Measurements from ENCODE around the gene PRKAR2A.

Gene PRKAR2A

GRCh38 chr3:48847504-48848423, at the start of gene PRKAR2A:
Gene PRKAR2A (minus strand): TSS chr3:48847874. CDS start chr3:48847596, 278 bp downstream.
- DNase-seq (ENCODE audit: low read depth) = peak; percentile 80

DNA sequence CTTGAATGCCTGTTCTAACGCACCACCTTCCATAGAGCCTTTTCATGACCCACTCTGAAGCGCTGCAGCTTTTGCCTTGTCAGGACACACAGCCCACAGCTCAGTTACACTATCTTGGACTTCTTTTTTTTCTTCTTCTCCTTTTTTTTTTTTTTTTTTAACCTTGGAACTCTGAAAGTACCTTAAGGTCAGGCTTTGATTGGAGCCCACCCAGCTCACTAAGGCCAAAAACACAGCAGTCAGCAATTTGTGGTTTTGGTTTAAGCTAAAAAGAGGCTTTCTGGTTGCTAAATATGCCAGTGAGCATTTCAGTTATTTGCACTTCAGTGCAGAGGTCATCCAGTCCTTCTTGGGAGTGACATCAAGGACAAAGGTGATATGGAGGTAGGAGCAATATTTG, 49.3 kb upstream of the PRKAR2A start:
- DNase-seq (ENCODE audit: low read depth) = no peak

- DNase-seq (ENCODE audit: low read depth) = no peak
Measured at GRCh38 chr3:48894516-48894915, 46.8 kb upstream of the PRKAR2A start.

DNA sequence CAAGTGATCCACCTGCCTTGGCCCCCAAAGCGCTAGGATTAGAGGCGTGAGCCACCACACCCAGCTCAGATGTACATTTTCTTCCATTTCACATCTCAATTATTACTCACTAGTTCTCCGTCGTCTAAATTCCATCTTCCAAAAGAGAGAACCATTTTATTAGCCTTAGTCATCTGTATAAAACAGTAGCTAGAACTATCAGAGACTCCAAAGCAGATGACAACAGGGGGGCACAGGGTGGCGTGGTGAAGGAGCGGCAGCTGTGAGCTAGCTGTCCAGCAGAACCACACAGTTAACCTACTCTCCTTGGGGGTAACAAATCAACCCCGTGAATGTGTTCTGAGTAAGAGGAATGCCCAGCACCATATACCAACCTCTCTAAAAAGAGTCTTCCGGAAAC, 43.9 kb upstream of the PRKAR2A start:
- DNase-seq (ENCODE audit: low read depth) = no peak

- DNase-seq (ENCODE audit: low read depth) = no peak
Measured at GRCh38 chr3:48885753-48886152, 38.1 kb upstream of the PRKAR2A start.

GRCh38 chr3:48881652-48882114, 34.0 kb upstream of the PRKAR2A start:
- DNase-seq (ENCODE audit: low read depth) = no peak

DNA sequence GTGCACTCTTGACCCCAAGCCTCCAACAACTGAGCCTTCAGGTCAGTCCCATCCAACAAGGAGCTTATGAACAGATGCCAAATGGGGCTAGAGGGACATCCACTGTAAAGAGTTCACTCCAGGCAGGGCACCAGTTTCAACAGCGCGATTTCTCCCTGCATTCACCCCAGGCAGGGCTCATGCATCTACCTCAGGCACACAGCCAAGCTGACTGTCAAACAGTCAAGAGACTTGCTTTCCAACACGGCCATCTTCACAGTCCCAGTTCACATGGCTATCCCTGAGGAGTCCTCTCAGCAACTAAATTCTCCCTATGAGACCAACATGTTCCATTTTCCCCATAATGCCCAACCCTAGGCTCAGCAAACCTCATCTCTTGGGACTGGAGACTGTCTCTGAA, 33.3 kb upstream of the PRKAR2A start:
- no peak for DNase-seq (ENCODE audit: low read depth)

DNA sequence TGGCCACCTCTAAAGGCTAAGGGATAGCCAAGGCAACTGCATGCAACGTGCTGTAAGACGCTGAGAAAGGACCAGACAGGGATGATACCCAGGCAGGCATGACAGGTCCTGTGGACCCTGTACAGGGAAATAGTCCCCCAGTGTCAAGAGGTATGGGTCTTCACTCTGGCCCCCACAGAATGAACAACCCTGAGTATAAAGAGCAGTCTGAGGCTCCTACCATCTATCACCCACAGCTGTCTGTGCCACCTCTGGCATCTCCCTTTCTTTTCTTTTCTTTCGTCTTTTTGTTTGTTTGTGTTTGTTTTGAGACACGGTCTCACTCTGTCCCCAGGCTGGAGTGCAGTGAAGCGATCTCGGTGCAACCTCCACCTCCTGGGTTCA, 32.3 kb upstream of the PRKAR2A start:
- DNase-seq (ENCODE audit: low read depth) = no peak

DNA sequence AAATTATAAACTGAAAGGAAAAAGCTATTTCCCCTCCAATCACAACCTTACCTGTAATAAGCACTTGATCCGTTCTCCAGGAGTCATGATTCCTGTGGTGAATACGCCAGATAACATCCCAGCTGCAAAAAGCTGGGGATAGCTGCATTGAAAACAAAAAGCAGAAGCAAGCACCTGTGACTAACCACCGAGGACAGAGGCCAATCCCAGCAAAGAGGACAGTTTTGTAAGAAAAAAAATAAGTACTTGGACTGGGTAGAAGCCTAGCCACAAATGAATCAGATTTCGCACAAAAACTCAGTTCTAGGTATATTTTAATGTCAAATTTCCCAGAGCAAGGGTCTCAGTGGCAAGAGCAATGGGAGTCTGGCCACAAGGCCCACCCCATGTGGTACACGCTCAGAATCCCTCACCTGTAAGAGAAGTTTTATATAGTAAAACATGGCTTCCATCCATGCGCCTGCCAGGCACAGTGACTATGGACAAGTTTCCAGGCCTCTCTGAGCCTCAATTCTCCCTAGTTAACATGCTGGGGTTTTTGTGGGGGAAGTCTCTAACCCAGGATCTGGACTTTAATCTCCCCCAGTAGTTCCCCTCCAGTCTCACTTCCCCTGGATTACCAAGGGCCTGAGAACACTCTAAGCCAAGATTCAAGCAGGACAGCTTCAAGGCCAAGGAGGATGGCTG, 31.8 kb upstream of the PRKAR2A start:
- no peak for DNase-seq (ENCODE audit: low read depth)

- DNase-seq (ENCODE audit: low read depth) = no peak
Measured at GRCh38 chr3:48877671-48878070, 30.0 kb upstream of the PRKAR2A start.

DNA sequence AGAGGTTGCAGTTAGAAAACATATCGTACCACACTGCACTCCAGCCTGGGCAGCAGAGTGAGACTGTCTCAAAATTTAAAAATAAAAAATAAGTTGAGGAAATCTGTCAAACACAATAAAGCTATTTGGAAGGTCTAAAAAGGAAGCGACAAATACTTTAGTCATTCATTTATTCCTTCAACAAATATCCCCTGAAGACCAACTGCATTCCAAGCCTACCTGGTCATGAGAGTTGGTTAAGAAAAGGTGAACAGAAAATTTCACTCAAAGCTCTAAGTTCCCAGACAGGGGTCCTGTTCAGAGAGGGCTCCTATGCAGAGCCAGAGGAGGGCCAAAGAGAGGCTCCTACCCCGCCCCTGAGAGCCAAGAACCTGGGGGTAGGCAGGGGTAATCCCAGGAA, 15.4 kb upstream of the PRKAR2A start:
- DNase-seq (ENCODE audit: low read depth) = no peak

DNA sequence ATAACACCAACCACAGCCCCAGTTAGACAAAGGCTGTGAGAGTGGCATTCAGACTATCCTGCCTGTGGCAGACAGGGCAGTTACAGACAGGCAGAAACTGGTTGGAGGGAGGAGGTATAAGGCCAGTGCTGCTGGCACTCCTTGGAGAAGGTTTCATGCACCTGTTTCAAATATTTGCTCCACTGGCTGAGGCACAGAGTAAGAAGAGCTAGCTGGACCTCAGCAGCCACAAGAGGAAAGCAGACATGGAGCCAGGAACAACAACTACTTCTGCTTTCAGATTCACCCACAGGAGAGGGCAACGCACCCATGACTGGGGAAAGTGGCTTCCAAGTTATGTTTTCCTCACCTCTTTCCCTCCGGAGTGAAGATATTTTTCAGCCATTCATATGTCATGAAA, 11.5 kb upstream of the PRKAR2A start:
- DNase-seq (ENCODE audit: low read depth) = no peak

DNA sequence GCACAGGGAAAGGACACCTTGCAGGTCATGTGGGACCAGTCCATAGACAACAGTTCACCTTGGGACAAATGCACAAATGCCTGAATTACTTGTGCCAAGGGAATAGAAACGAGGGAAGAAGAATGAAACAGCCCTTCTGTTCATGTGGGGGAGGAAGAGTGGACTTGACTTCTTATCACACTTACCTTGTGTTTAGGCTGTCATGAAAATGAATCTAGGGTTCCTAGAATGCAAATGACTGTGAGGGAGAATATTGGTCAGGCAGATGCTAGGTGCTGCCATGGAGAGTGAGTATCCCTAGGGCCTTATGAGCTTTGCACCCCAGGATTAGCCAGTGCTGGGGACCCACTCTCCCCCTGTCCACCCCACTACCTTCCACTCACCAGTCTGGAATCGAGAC, 11.0 kb upstream of the PRKAR2A start:
- no peak for DNase-seq (ENCODE audit: low read depth)

DNA sequence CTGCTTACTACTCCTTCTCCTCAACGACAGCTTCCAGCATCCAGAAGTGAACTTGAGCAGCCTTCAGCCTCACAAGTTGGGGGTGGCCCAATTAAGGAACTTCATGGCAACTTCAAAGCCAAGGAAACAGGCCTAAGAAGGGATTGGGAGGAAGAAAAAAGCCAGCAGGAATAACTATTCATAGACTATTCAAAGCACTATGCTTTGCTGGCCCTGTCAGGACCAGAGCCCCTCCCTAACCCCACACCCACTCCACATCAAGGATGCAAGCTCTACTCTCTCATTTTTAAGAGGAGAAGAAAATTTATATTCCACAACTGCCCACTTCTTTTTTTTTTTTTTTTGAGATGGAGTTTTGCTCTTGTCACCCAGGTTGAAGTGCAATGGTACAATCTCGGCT, 10.0 kb upstream of the PRKAR2A start:
- no peak for DNase-seq (ENCODE audit: low read depth)

GRCh38 chr3:48856469-48856868, 8.8 kb upstream of the PRKAR2A start:
- no peak for DNase-seq (ENCODE audit: low read depth)

GRCh38 chr3:48855681-48856447, 8.2 kb upstream of the PRKAR2A start:
- DNase-seq (ENCODE audit: low read depth) = no peak

DNA sequence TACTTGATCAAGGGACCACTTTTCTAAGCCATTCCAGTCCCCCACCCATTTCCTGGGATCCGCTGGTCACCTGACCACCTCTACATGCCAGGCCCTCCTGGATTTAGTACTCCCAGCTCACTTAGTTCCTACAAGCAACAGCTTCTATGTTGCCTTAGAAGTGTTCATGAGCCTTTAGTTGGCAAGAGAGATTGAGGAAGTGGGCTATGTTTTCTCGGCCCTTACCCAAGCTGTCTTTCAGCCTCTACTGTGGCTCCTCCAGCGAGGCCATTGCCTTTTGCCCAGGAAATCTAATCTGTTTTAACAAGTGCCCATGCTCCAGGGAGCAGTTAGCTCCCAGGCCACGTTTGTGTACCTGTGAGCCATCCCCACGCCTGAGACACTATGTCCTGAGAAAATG, 4.5 kb upstream of the PRKAR2A start:
- no peak for DNase-seq (ENCODE audit: low read depth)

- DNase-seq (ENCODE audit: low read depth) = no peak
Measured at GRCh38 chr3:48851407-48851806, 3.7 kb upstream of the PRKAR2A start.

GRCh38 chr3:48848816-48849515, 1.3 kb upstream of the PRKAR2A start:
- no peak for DNase-seq (ENCODE audit: low read depth)

DNA sequence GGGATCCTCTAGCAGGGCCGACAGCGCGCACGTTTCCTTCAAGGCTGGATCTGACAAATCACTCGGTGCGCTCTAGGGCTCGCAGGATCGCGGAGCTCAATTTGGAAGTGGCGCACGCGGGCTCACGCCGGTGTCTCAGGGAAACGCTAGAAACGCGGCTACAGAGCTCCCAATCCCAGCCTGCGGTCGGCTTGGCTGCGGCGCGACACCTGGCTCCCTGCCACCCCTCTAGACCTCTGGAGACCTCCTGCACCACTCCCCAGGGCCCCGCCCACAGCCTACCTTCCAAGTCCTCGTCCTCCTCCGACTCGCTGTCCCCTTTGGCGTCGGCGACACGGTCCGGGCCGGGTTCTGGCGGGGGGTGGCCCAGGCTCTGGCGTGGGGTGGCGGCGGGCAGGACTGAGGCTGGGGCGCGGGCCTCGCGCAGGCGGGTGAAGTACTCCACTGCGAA, 596 bp downstream of the PRKAR2A start:
- DNase-seq (ENCODE audit: low read depth) = peak; percentile 19

- no peak for DNase-seq (ENCODE audit: low read depth)
Measured at GRCh38 chr3:48845170-48845569, 2.5 kb downstream of the PRKAR2A start.

- DNase-seq (ENCODE audit: low read depth) = no peak
Measured at GRCh38 chr3:48837163-48837562, 10.5 kb downstream of the PRKAR2A start.
